Stimulated activated CD8-positive, alpha-beta memory T cell treated with anti-CD3 and anti-CD28 coated beads, Interleukin-7, amount 100 ng/mL, for 24 hours (primary cell): ENCODE data around the gene FAM163A.
"Not testable (repeated sequence)": the region's sequence is repeated elsewhere in the genome, so short reads cannot be mapped to it uniquely, and the experiment has no call there.

Experiments
- DNase-seq: peaks from one replicate; pipeline ENCODE4 v3.0.0-alpha.2; 2020; ENCODE audit warnings: low read depth

Gene FAM163A

GRCh38 chr1:179742717-179743678 lies at the start of gene FAM163A:
Gene FAM163A, plus strand, starts transcription at chr1:179743291. Its CDS starts 69,807 bp downstream, at chr1:179813098.
- DNase-seq: no peak

GRCh38 chr1:179694530-179694929 lies 48.6 kb upstream of the FAM163A start:
- DNase-seq: not testable (repeated sequence)

- no peak for DNase-seq
Measured at GRCh38 chr1:179702946-179703539, 40.0 kb upstream of the FAM163A start.

- DNase-seq: no peak
Measured at GRCh38 chr1:179706339-179706941, 36.7 kb upstream of the FAM163A start.

GRCh38 chr1:179707406-179707805 lies 35.7 kb upstream of the FAM163A start:
- DNase-seq: no peak

- DNase-seq: no peak
Measured at GRCh38 chr1:179708434-179709195, 34.5 kb upstream of the FAM163A start.

GRCh38 chr1:179709841-179710329 lies 33.2 kb upstream of the FAM163A start:
- DNase-seq: no peak

GRCh38 chr1:179714159-179714558 lies 28.9 kb upstream of the FAM163A start:
- no peak for DNase-seq

- DNase-seq: no peak
Measured at GRCh38 chr1:179714623-179715022, 28.5 kb upstream of the FAM163A start.

- DNase-seq: no peak
Measured at GRCh38 chr1:179719272-179719671, 23.8 kb upstream of the FAM163A start.

- DNase-seq: no peak
Measured at GRCh38 chr1:179728271-179728670, 14.8 kb upstream of the FAM163A start.

GRCh38 chr1:179729881-179730280 lies 13.2 kb upstream of the FAM163A start:
- no peak for DNase-seq

- no peak for DNase-seq
Measured at GRCh38 chr1:179731643-179732042, 11.4 kb upstream of the FAM163A start.

GRCh38 chr1:179742291-179742690 lies 800 bp upstream of the FAM163A start:
- DNase-seq: no peak

- no peak for DNase-seq
Measured at GRCh38 chr1:179743679-179744400, 749 bp downstream of the FAM163A start.

GRCh38 chr1:179744401-179745130 lies 1.5 kb downstream of the FAM163A start:
- DNase-seq: no peak

- no peak for DNase-seq
Measured at GRCh38 chr1:179745131-179745611, 2.1 kb downstream of the FAM163A start.

GRCh38 chr1:179745743-179746142 lies 2.7 kb downstream of the FAM163A start:
- no peak for DNase-seq

GRCh38 chr1:179747611-179748010 lies 4.5 kb downstream of the FAM163A start:
- DNase-seq: no peak

- DNase-seq: no peak
Measured at GRCh38 chr1:179748772-179749171, 5.7 kb downstream of the FAM163A start.
